Non-pigmented ciliary epithelial cell (primary cell): ENCODE results near the gene PRDM2.

ENCODE experiments used
- DNase-seq: peaks from one replicate; pipeline ENCODE4 v3.0.0-alpha.2; 2010; ENCODE audit warnings: low read depth

Gene PRDM2

GRCh38 chr1:13851726-13852125, 151.7 kb downstream of the PRDM2 start:
- no peak for DNase-seq

- no peak for DNase-seq
Measured at GRCh38 chr1:13855554-13855953, 155.6 kb downstream of the PRDM2 start.

GRCh38 chr1:13860031-13860430, 160.0 kb downstream of the PRDM2 start:
- DNase-seq, result no peak

- no peak for DNase-seq
Measured at GRCh38 chr1:13864760-13865159, 164.8 kb downstream of the PRDM2 start.

- DNase-seq, result no peak
Measured at GRCh38 chr1:13865851-13866250, 165.9 kb downstream of the PRDM2 start.

- DNase-seq, result no peak
Measured at GRCh38 chr1:13867603-13868002, 167.6 kb downstream of the PRDM2 start.

GRCh38 chr1:13869172-13869797, 169.3 kb downstream of the PRDM2 start:
- DNase-seq, result no peak

- DNase-seq, result no peak
Measured at GRCh38 chr1:13871413-13871812, 171.4 kb downstream of the PRDM2 start.

- no peak for DNase-seq
Measured at GRCh38 chr1:13871886-13872285, 171.9 kb downstream of the PRDM2 start.

GRCh38 chr1:13873032-13873431, 173.0 kb downstream of the PRDM2 start:
- no peak for DNase-seq
